Loucy (cell line): ENCODE data around the gene CCL21.

Source experiments
- H2AFZ ChIP-seq: fragments of 200-600 bp; sonication (generic); 2 replicates; pipeline ENCODE4 v1.6.0; 2016; ENCODE audit warnings: antibody characterized with exemption, mild to moderate bottlenecking, low read length, moderate library complexity
- H3F3A ChIP-seq: fragments of 200-600 bp; 2 replicates; pipeline ENCODE4 v1.6.0; 2016; ENCODE audit warnings: antibody characterized with exemption, low read depth, mild to moderate bottlenecking
- H3K27me3 ChIP-seq: fragments of 200-600 bp; sonication (generic); 2 replicates; pipeline ENCODE4 v1.6.1; 2014; ENCODE audit warnings: low read length, mild to moderate bottlenecking; ENCODE audit not compliant: insufficient read depth, poor library complexity, severe bottlenecking
- H3K36me3 ChIP-seq: fragments of 200-600 bp; sonication (generic); 2 replicates; pipeline ENCODE4 v1.6.1; 2016; ENCODE audit warnings: low read length; ENCODE audit not compliant: insufficient read depth
- H3K4me1 ChIP-seq: fragments of 200-600 bp; sonication (generic); 2 replicates; pipeline ENCODE4 v1.5.1; 2014; ENCODE audit warnings: low read length, mild to moderate bottlenecking; ENCODE audit not compliant: insufficient read depth, poor library complexity, severe bottlenecking
- H3K4me2 ChIP-seq: fragments of 200-600 bp; sonication (generic); 2 replicates; pipeline ENCODE4 v1.6.0; 2014; ENCODE audit warnings: antibody characterized with exemption, low read length, low read depth, mild to moderate bottlenecking; ENCODE audit not compliant: poor library complexity, severe bottlenecking
- H3K4me3 ChIP-seq: fragments of 200-600 bp; sonication (generic); 2 replicates; pipeline ENCODE4 v1.5.1; 2014; ENCODE audit warnings: low read length, mild to moderate bottlenecking, mixed read lengths; ENCODE audit not compliant: poor library complexity, severe bottlenecking
- H3K79me2 ChIP-seq: fragments of 200-600 bp; sonication (generic); 2 replicates; pipeline ENCODE4 v1.6.1; 2014; ENCODE audit warnings: low read length; ENCODE audit not compliant: insufficient read depth
- H3K9ac ChIP-seq: fragments of 200-600 bp; sonication (generic); 2 replicates; pipeline ENCODE4 v1.6.0; 2014; ENCODE audit warnings: mild to moderate bottlenecking, low read depth, low read length, moderate library complexity; ENCODE audit not compliant: poor library complexity, severe bottlenecking
- H3K9me2 ChIP-seq: fragments of 200-600 bp; sonication (generic); replicated peaks from 2 replicates; pipeline ENCODE4 v1.6.1; 2016; ENCODE audit warnings: low read depth, low read length, mixed read lengths
- H3K9me3 ChIP-seq: fragments of 200-600 bp; sonication (generic); 2 replicates; pipeline ENCODE4 v1.6.1; 2014; ENCODE audit warnings: mild to moderate bottlenecking, antibody characterized with exemption, low read length, low read depth; ENCODE audit not compliant: insufficient read depth
- H4K20me1 ChIP-seq: fragments of 200-600 bp; sonication (generic); 2 replicates; pipeline ENCODE4 v1.6.0; 2014; ENCODE audit warnings: antibody characterized with exemption, low read length, mild to moderate bottlenecking; ENCODE audit not compliant: insufficient read depth, poor library complexity, severe bottlenecking
- CTCF ChIP-seq: fragments of 200-600 bp; sonication (generic); conservative IDR thresholded peaks from 2 replicates; pipeline ENCODE4 v1.5.1; 2014; ENCODE audit warnings: mild to moderate bottlenecking, antibody characterized with exemption, low read length
- EZH2phosphoT487 ChIP-seq: fragments of 200-600 bp; IDR thresholded peaks from 2 replicates; pipeline ENCODE4 v1.6.1; 2018; ENCODE audit warnings: antibody characterized with exemption, mild to moderate bottlenecking, moderate library complexity, borderline replicate concordance

The CCL21 gene

GRCh38 chr9:34686231-34686630 lies 23.7 kb downstream of the CCL21 start:
- Histone ChIP-seq H3K36me3 (no peaks in the 10 kb centered on the region), H3K9me3 (no peaks in the 10 kb centered on the region), H2AFZ (no peak overlapping the region), H3K79me2 (no peaks in the 10 kb centered on the region), H3K4me2 (no peak overlapping the region), H3K4me1 (no peaks in the 10 kb centered on the region), H3K9ac (no peak overlapping the region), H3K4me3 (no peak overlapping the region), H4K20me1 (no peaks in the 10 kb centered on the region), H3K27me3 (no peaks in the 10 kb centered on the region), H3K9me2 (no peaks in the 10 kb centered on the region), H3F3A (no peaks in the 10 kb centered on the region)
- no peak for TF ChIP-seq CTCF
- no peak for TF ChIP-seq EZH2phosphoT487

GRCh38 chr9:34685591-34685990 lies 24.3 kb downstream of the CCL21 start:
- TF ChIP-seq EZH2phosphoT487 = no peak
- no peak for TF ChIP-seq CTCF
- Histone ChIP-seq H3K9me3 (no peaks in the 10 kb centered on the region), H3K4me2 (no peak overlapping the region), H3K4me1 (no peaks in the 10 kb centered on the region), H3K27me3 (no peaks in the 10 kb centered on the region), H3K79me2 (no peaks in the 10 kb centered on the region), H3K9me2 (no peaks in the 10 kb centered on the region), H4K20me1 (no peaks in the 10 kb centered on the region), H2AFZ (no peak overlapping the region), H3K9ac (no peak overlapping the region), H3K4me3 (no peak overlapping the region), H3K36me3 (no peaks in the 10 kb centered on the region), H3F3A (no peaks in the 10 kb centered on the region)

GRCh38 chr9:34684816-34685215 lies 25.1 kb downstream of the CCL21 start:
- H3K9ac ChIP-seq = no peak overlapping the region
- no peaks in the 10 kb centered on the region for H3F3A ChIP-seq
- TF ChIP-seq CTCF (no peak), EZH2phosphoT487 (no peak)
- no peaks in the 10 kb centered on the region for H3K9me2 ChIP-seq
- no peaks in the 10 kb centered on the region for H3K27me3 ChIP-seq
- no peaks in the 10 kb centered on the region for H3K36me3 ChIP-seq
- H4K20me1 ChIP-seq = no peaks in the 10 kb centered on the region
- H3K4me1 ChIP-seq = no peaks in the 10 kb centered on the region
- H3K79me2 ChIP-seq = no peaks in the 10 kb centered on the region
- no peaks in the 10 kb centered on the region for H3K9me3 ChIP-seq
- H2AFZ ChIP-seq = no peak overlapping the region
- H3K4me2 ChIP-seq = no peak overlapping the region
- H3K4me3 ChIP-seq = no peak overlapping the region
